ENCODE results near the gene CLGN. TPM values are rescaled to one million over a fixed set of nuclear protein-coding genes. Genes with fewer than 3 reads are reported as not detected.

The CLGN gene
- total and polyA plus RNA-seq, 10 of the 15 experiments (the other 5 are each of a cell fraction or from before 2014, with no cell fraction given) = 0.11 to 1.0 (median 0.62) TPM

DNA sequence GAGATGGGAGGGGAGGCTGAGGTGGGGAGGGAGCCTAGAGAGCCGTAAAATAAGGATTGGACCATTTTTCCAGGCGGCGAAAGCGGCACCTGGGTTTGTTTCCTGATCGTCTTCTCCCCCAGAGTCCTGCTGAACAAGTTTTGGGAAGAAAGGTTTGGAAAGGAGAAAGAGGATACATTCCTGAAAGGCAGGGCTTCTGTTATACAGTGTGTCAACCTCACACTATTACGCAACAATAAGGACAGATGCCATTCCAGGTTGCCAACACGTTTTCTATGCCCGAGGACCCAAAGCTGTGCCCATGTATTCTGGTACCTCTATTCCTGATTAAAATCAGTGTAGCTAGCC, 53.3 kb downstream of the CLGN start:
- CTCF ChIA-PET = interaction anchor here (0.8 to 7.3 kb wide), 10 partner anchors 9 to 843 kb away, joined by 3 to 86 read pairs (median 4); partner anchors contain the start of gene ELMOD2
- Histone ChIP-seq H3K4me3 (peak overlapping the region; percentile 91), H3K4me2 (ENCODE audit: control insufficient read depth, insufficient read depth) (peak overlapping the region; percentile 89), H3K4me1 (ENCODE audit: control insufficient read depth, insufficient read depth, low read length) (peaks cover 7% of the 10 kb centered on the region), H3K79me2 (ENCODE audit: control insufficient read depth, insufficient read depth, low read length) (peaks cover 26% of the 10 kb centered on the region), H2AFZ (ENCODE audit: control insufficient read depth, low read depth, low read length) (peak overlapping the region; percentile 90), H3K9me3 (replicated peaks; ENCODE audit: control insufficient read depth, insufficient read depth, low read length) (no peaks in the 10 kb centered on the region), H3K27ac (ENCODE audit: control insufficient read depth, insufficient read depth) (peak overlapping the region; percentile 68), H3K36me3 (ENCODE audit: control insufficient read depth in 2 of 2, insufficient read depth in 2 of 2, low read length in 1 of 2) (no peaks in the 10 kb centered on the region), H4K20me1 (ENCODE audit: control insufficient read depth, insufficient read depth) (no peaks in the 10 kb centered on the region), H3K9ac (ENCODE audit: control insufficient read depth, insufficient read depth, low read length) (peak overlapping the region; percentile 91), H3K27me3 (replicated peaks in 1 of 2; ENCODE audit: control insufficient read depth in 2 of 2, insufficient read depth in 2 of 2, low read length in 1 of 2) (no peaks in the 10 kb centered on the region)
- intact Hi-C loops (cut with micrococcal nuclease; ENCODE audit: unreplicated experiment) (no loop called here), in situ Hi-C loops (cut with MboI) (loop anchor here (10.0 kb wide), 1 partner anchor 151 kb away; the partner anchor contains the start of gene ELMOD2)
- TF ChIP-seq CEBPB (IDR thresholded peaks at IDR 0.05; ENCODE audit: borderline replicate concordance in 1 of 2, low read depth in 2 of 2, low read length in 2 of 2) (peak in 1 of 2 experiments; percentile 75; a peak in 1 of 4 replicates), NRF1 (conservative IDR thresholded peaks at IDR 0.05; ENCODE audit: low read depth, low read length) (no peak), RB1 (IDR thresholded peaks at IDR 0.05; ENCODE audit: borderline replicate concordance) (no peak)
- BruUV-seq (replicated peaks) = no TSS peak
- SMC1A ChIA-PET (ENCODE audit: uncharacterized antibody, unreplicated experiment) = interaction anchor here (1.0 to 2.6 kb wide), 6 partner anchors 10 to 236 kb away, joined by 3 to 11 read pairs (median 4); no protein-coding TSS in a partner anchor
- FAIRE-seq = no peak
- 33% methylated on average over 8 of the region's 8 CpGs for WGBS (ENCODE audit: insufficient coverage, insufficient replicate concordance, low lambda C conversion rate, missing lambda C conversion rate)
- RAD21 ChIA-PET (ENCODE audit: unreplicated experiment) = interaction anchor here (1.0 to 2.4 kb wide), 5 partner anchors 9 to 235 kb away, joined by 3 to 12 read pairs (median 5); partner anchors contain the start of gene ELMOD2
- DNase-seq (ENCODE audit: low read depth, low spot score) = no peak
- ATAC-seq = no peak
- POLR2A ChIA-PET = interaction anchor here (0.8 to 2.1 kb wide), 3 partner anchors 14 to 152 kb away, joined by 3 to 11 read pairs (median 4); partner anchors contain the start of gene ELMOD2

DNA sequence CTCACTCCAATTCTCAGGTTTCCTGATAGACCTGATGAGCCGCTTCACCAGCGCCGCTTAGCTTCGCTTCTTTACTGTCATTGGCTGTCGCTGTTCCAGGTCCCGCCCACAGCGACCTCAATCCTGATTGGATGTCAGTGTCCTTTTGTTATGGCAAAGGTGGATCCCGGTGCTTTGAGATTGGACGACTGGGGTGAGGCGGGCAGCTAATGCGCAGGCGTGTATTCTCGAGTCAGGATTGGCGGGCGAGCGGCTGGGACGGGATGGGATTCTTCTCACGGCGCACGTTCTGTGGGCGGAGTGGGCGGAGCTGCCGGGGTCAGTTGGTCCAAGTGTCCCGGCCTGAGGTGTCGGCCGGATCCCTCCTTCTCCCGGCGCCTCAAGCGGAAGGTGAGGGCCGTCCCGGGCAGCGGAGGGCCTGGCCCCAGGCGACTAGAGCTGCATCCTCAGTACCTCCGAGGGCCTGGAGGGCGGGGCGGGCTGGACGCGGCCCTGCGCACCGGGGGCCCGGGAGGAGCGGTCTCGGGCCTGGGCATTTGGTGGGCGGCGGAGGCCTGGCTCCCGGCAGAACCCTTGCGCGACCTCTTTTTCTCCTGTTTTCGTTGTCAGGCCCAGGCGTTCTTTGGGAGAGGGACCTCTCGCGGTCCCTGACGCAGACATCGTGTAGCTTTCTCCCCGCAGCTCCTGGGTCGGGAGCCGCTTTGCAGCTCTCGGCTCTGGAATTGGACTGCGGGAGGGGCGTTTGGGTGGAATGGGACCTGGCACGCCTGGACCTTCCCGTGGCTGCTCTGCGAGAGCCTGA, 53.9 kb downstream of the CLGN start, which contains the start of gene SCOC:
TSS of gene SCOC (plus strand) at position 319 of the 802 bp plus-strand sequence. CDS start 5,525 bp downstream, outside the sequence.
- ChIA-PET POLR2A (interaction anchor here (0.8 to 2.1 kb wide), 4 partner anchors 9 to 152 kb away, joined by 3 to 11 read pairs (median 4); partner anchors contain the start of gene ELMOD2), CTCF (interaction anchor here (0.7 to 7.3 kb wide), 14 partner anchors 8 to 842 kb away, joined by 3 to 86 read pairs (median 4); partner anchors contain the start of gene ELMOD2), SMC1A (ENCODE audit: uncharacterized antibody, unreplicated experiment) (interaction anchor here (1.0 to 2.6 kb wide), 10 partner anchors 8 to 1198 kb away, joined by 3 to 11 read pairs (median 3); no protein-coding TSS in a partner anchor), RAD21 (ENCODE audit: unreplicated experiment) (interaction anchor here (1.0 to 2.4 kb wide), 6 partner anchors 10 to 477 kb away, joined by 3 to 12 read pairs (median 4); partner anchors contain the start of gene ELMOD2)
- H3K4me3 ChIP-seq = peak within 1 kb of the TSS; percentile 91
- no peaks in the 10 kb centered on the region for H3K9me3 ChIP-seq (replicated peaks; ENCODE audit: control insufficient read depth, insufficient read depth, low read length)
- no peaks in the 10 kb centered on the region for H3K36me3 ChIP-seq (ENCODE audit: control insufficient read depth in 2 of 2, insufficient read depth in 2 of 2, low read length in 1 of 2)
- BruUV-seq (replicated peaks) = no TSS peak
- FAIRE-seq = peak; percentile 97
- in situ Hi-C loops (cut with MboI) = loop anchor here (10.0 kb wide), 1 partner anchor 151 kb away; the partner anchor contains the start of gene ELMOD2
- H4K20me1 ChIP-seq (ENCODE audit: control insufficient read depth, insufficient read depth) = no peaks in the 10 kb centered on the region
- intact Hi-C loops (cut with micrococcal nuclease; ENCODE audit: unreplicated experiment) = loop anchor here (1.0 kb wide), 1 partner anchor 151 kb away; the partner anchor contains the start of gene ELMOD2
- H3K4me2 ChIP-seq (ENCODE audit: control insufficient read depth, insufficient read depth) = peak within 1 kb of the TSS; percentile 89
- H3K27ac ChIP-seq (ENCODE audit: control insufficient read depth, insufficient read depth) = peak within 1 kb of the TSS; percentile 68
- peak within 1 kb of the TSS; percentile 90 for H2AFZ ChIP-seq (ENCODE audit: control insufficient read depth, low read depth, low read length)
- peak; percentile 98 for DNase-seq (ENCODE audit: low read depth, low spot score)
- peaks cover 26% of the 10 kb centered on the region for H3K79me2 ChIP-seq (ENCODE audit: control insufficient read depth, insufficient read depth, low read length)
- H3K4me1 ChIP-seq (ENCODE audit: control insufficient read depth, insufficient read depth, low read length) = peaks cover 7% of the 10 kb centered on the region
- no peaks in the 10 kb centered on the region for H3K27me3 ChIP-seq (replicated peaks in 1 of 2; ENCODE audit: control insufficient read depth in 2 of 2, insufficient read depth in 2 of 2, low read length in 1 of 2)
- under 1% methylated on average over 62 of the region's 63 CpGs for WGBS (ENCODE audit: insufficient coverage, insufficient replicate concordance, low lambda C conversion rate, missing lambda C conversion rate)
- H3K9ac ChIP-seq (ENCODE audit: control insufficient read depth, insufficient read depth, low read length) = peak within 1 kb of the TSS; percentile 91
- ATAC-seq = peak; percentile 96
- TF ChIP-seq, protein P1, sequence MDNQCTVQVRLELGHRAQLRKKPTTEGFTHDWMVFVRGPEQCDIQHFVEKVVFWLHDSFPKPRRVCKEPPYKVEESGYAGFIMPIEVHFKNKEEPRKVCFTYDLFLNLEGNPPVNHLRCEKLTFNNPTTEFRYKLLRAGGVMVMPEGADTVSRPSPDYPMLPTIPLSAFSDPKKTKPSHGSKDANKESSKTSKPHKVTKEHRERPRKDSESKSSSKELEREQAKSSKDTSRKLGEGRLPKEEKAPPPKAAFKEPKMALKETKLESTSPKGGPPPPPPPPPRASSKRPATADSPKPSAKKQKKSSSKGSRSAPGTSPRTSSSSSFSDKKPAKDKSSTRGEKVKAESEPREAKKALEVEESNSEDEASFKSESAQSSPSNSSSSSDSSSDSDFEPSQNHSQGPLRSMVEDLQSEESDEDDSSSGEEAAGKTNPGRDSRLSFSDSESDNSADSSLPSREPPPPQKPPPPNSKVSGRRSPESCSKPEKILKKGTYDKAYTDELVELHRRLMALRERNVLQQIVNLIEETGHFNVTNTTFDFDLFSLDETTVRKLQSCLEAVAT (IDR thresholded peaks at IDR 0.05) = peak; percentile 88
- 0 out of 2 replicates have a peak, but pooled peaks have one; percentile 87 for TF ChIP-seq PML (IDR thresholded peaks at IDR 0.05; ENCODE audit: low read length)
- no peak for TF ChIP-seq ZNF622 (IDR thresholded peaks at IDR 0.05)
- no peak for TF ChIP-seq SIX5 (IDR thresholded peaks at IDR 0.05; ENCODE audit: low read depth, low read length, severe bottlenecking)
- no peak for TF ChIP-seq TAF1 (IDR thresholded peaks at IDR 0.05; ENCODE audit: borderline replicate concordance, low read depth, low read length)
- no peak for TF ChIP-seq ESRRA (IDR thresholded peaks at IDR 0.05; ENCODE audit: low read length)
- no peak for TF ChIP-seq JUND (IDR thresholded peaks at IDR 0.05; ENCODE audit: low read depth, low read length)
- TF ChIP-seq NRF1 (conservative IDR thresholded peaks at IDR 0.05; ENCODE audit: low read depth, low read length) = peak; percentile 55
- no peak for TF ChIP-seq SMAD1 (IDR thresholded peaks at IDR 0.05; ENCODE audit: low read depth, partially characterized antibody)
- no peak for TF ChIP-seq CBFB (IDR thresholded peaks at IDR 0.05; ENCODE audit: low read depth)
